ENCODE measurements around the gene MAT2A. TPM values are rescaled to one million over a fixed set of nuclear protein-coding genes. Genes with fewer than 3 reads are reported as not detected.

The MAT2A gene
- total and polyA plus RNA-seq, 9 of the 15 experiments (the other 6 are each of a cell fraction or from before 2014, with no cell fraction given): 130 to 1,027 (median 240) TPM

DNA sequence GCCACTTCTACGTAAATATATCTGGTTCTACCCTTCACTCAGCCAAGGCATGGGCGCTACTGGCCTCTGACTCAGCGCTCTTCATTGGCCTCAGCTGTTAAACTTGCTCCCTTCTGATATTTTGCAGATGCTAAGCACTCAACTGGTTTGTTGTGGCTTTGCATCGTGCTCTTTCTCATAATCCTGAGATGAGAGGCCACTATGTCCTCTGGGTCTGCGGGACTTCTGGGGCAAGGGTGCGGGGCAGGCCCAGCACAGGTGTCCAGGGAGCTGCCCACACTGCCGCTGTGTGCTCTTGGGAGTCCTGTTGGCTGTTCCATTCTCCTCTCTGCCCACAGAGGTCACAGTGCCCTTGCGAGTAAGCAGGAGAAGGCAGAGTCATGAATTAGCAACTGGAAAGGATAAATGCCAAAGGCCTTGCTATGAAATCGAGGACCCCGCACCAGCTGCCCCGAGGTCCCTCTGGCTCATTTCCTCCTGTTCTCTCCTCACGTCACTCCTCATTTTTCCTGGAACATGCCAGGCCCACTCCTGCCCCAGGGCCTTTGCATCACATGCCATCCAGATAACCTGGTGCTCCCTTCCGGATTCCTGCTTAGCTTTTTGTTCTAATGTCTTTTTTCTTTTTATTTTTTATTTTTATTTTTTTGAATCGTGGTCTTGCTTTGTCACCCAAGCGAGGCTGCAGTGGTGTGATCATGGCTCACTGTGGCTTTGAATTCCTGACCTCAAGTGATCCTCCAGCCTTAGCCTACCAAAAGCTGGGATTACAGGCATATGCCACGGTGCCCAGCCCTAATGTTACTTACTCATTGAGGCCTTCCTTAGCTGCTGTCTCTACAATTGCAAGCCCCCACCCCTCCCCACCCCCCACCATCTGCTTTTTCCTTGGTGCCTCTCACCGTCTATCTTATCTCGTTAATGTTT, 34.9 kb upstream of the MAT2A start (continued):
- no peak for TF ChIP-seq GTF2F1 (IDR thresholded peaks at IDR 0.05; ENCODE audit: low read depth, low read length)
- TF ChIP-seq KHSRP (IDR thresholded peaks at IDR 0.05): no peak
- TF ChIP-seq XRCC4 (IDR thresholded peaks at IDR 0.05; ENCODE audit: extremely low read depth, insufficient read depth, insufficient read length): no peak

DNA sequence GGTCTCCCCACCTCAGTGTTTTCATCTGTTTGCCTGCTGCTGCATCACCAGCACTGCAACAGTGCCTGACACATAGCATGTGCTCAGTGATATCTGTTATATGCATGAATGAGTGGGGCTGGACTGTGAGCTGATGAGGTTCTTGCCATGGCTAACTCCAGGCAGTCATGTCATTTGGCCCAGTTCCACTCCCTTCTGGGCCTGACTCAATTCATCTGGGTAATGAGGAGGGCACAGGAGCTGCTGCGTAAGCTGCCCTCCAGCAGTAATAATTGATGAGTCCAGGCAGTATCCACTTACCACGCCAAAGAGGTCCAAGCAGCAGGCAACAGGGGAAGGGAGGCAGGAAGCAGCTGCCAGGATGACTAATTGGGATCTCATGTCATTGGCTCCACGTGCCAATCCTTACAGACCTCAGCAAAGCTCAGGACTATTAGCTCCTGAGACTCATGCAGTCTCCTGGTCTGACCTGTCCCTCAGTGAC, 34.1 kb upstream of the MAT2A start:
- Histone ChIP-seq H4K20me1 (replicated peaks; ENCODE audit: control insufficient read depth, insufficient read depth, low read length) (no peaks in the 10 kb centered on the region), H3K9me3 (replicated peaks; ENCODE audit: control insufficient read depth, insufficient read depth, low read depth, low read length) (no peaks in the 10 kb centered on the region), H3K4me1 (replicated peaks in 1 of 2; ENCODE audit: control insufficient read depth in 2 of 2, insufficient read depth in 2 of 2, low read length in 2 of 2) (peaks cover 32 to 38% of the 10 kb centered on the region in 2 experiments), H3K36me3 (ENCODE audit: control insufficient read depth, insufficient read depth, low read length) (no peaks in the 10 kb centered on the region), H3K27me3 (ENCODE audit: control insufficient read depth in 2 of 2, insufficient read depth in 2 of 2, low read length in 2 of 2) (no peaks in the 10 kb centered on the region), H3K4me2 (ENCODE audit: insufficient read depth, low read length) (no peak overlapping the region), H3K9me1 (ENCODE audit: control insufficient read depth, insufficient read depth, low read length) (no peaks in the 10 kb centered on the region), H2AFZ (ENCODE audit: low read depth, low read length) (peak overlapping the region; percentile 15; the same call in 1 of the 2 replicates), H3K27ac (ENCODE audit: extremely low read depth, low read depth, low read length) (no peak overlapping the region), H3K9ac (ENCODE audit: insufficient read depth in 1 of 2, low read depth in 2 of 2, low read length in 2 of 2) (peak overlapping the region in 1 of 2 experiments; percentile 0; a peak in 1 of 4 replicates), H3K79me2 (ENCODE audit: control insufficient read depth, insufficient read depth, low read length) (no peaks in the 10 kb centered on the region), H3K4me3 (no peak overlapping the region)
- ATAC-seq (no peak), FAIRE-seq (no peak), DNase-seq (ENCODE audit: extremely low read depth in 1 of 4, low spot score in 3 of 4) (peak in 1 of 4 experiments; percentile 54)
- BruUV-seq (replicated peaks): no TSS peak
- POLR2A ChIA-PET: interaction anchor here (0.6 to 4.0 kb wide), 4 partner anchors 14 to 60 kb away, joined by 3 to 23 read pairs (median 6); partner anchors contain the start of gene MAT2A
- intact Hi-C loops (cut with micrococcal nuclease): no loop called here
- in situ Hi-C loops (cut with MboI): no loop called here
- 63% methylated on average over 3 of the region's 3 CpGs for WGBS (ENCODE audit: insufficient coverage, low coverage, missing lambda C conversion rate)
- CTCF ChIA-PET (ENCODE audit: low intra/inter-chr PET ratio): no interaction called here
- TF ChIP-seq BRCA1 (IDR thresholded peaks at IDR 0.05) (no peak), BRCA1 (CRISPR knock-in tag; IDR thresholded peaks at IDR 0.05) (no peak), CBFA2T3 (IDR thresholded peaks at IDR 0.05) (peak; percentile 55), ZNF146 (CRISPR knock-in tag; IDR thresholded peaks at IDR 0.05; ENCODE audit: unreplicated experiment) (no peak), TAL1 (IDR thresholded peaks at IDR 0.05) (peak; percentile 8; the same call in 1 of the 2 replicates), HDAC1 (IDR thresholded peaks at IDR 0.05) (peak in 1 of 2 experiments; percentile 15; a peak in 1 of 4 replicates), MEIS2 (IDR thresholded peaks at IDR 0.05; ENCODE audit: partially characterized antibody) (peak; percentile 31), STAT5B (CRISPR knock-in tag; IDR thresholded peaks at IDR 0.05) (no peak), RBM25 (IDR thresholded peaks at IDR 0.05; ENCODE audit: low read depth, low read length, severe bottlenecking) (peak; percentile 58)
- TF ChIP-seq, protein P1, sequence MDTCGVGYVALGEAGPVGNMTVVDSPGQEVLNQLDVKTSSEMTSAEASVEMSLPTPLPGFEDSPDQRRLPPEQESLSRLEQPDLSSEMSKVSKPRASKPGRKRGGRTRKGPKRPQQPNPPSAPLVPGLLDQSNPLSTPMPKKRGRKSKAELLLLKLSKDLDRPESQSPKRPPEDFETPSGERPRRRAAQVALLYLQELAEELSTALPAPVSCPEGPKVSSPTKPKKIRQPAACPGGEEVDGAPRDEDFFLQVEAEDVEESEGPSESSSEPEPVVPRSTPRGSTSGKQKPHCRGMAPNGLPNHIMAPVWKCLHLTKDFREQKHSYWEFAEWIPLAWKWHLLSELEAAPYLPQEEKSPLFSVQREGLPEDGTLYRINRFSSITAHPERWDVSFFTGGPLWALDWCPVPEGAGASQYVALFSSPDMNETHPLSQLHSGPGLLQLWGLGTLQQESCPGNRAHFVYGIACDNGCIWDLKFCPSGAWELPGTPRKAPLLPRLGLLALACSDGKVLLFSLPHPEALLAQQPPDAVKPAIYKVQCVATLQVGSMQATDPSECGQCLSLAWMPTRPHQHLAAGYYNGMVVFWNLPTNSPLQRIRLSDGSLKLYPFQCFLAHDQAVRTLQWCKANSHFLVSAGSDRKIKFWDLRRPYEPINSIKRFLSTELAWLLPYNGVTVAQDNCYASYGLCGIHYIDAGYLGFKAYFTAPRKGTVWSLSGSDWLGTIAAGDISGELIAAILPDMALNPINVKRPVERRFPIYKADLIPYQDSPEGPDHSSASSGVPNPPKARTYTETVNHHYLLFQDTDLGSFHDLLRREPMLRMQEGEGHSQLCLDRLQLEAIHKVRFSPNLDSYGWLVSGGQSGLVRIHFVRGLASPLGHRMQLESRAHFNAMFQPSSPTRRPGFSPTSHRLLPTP (IDR thresholded peaks at IDR 0.05; ENCODE audit: borderline replicate concordance, extremely low read depth, insufficient read length): no peak
- TF ChIP-seq, protein P2, sequence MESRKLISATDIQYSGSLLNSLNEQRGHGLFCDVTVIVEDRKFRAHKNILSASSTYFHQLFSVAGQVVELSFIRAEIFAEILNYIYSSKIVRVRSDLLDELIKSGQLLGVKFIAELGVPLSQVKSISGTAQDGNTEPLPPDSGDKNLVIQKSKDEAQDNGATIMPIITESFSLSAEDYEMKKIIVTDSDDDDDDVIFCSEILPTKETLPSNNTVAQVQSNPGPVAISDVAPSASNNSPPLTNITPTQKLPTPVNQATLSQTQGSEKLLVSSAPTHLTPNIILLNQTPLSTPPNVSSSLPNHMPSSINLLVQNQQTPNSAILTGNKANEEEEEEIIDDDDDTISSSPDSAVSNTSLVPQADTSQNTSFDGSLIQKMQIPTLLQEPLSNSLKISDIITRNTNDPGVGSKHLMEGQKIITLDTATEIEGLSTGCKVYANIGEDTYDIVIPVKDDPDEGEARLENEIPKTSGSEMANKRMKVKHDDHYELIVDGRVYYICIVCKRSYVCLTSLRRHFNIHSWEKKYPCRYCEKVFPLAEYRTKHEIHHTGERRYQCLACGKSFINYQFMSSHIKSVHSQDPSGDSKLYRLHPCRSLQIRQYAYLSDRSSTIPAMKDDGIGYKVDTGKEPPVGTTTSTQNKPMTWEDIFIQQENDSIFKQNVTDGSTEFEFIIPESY (CRISPR knock-in tag; IDR thresholded peaks at IDR 0.05): no peak

Measured in K562 (cell line).